Right lobe of liver (tissue), 6 donors: ENCODE results near the gene CFAP161. TPM values are rescaled to one million over a fixed set of nuclear protein-coding genes. Genes with fewer than 3 reads are reported as not detected.

Experiments
- ATAC-seq, 4 donors: fragments of 200-7000 bp; cut with Tn5 transposase; one replicate each; pipeline ENCODE4 v1.9.1; 2020; ENCODE audit warnings: mild to moderate bottlenecking in 4 of 4, moderate library complexity in 4 of 4
- DNase-seq, 3 donors: peaks; one replicate each; pipeline ENCODE4 v3.0.0-alpha.2; 2020
- H3K27ac ChIP-seq, 3 donors: fragments of 200-600 bp; one replicate each; pipeline ENCODE4 v1.8.0; 2022
- H3K27me3 ChIP-seq, 2 donors: fragments of 200-600 bp; one replicate each; pipeline ENCODE4 v1.8.0; 2022
- H3K36me3 ChIP-seq, 4 donors: fragments of 200-600 bp; sonication (generic) in 1 of 4; one replicate each; pipeline versions ENCODE4 v1.5.1 to v1.8.0; 2017 to 2022; ENCODE audit warnings: control low read depth in 1 of 4
- H3K4me1 ChIP-seq, 4 donors: fragments of 200-600 bp; sonication (generic) in 1 of 4; one replicate each; pipeline versions ENCODE4 v1.5.1 to v1.8.0; 2017 to 2022; ENCODE audit warnings: control low read depth in 1 of 4
- H3K4me3 ChIP-seq, 3 donors: fragments of 200-600 bp; one replicate each; pipeline ENCODE4 v1.8.0; 2022
- H3K9me3 ChIP-seq, 4 donors: fragments of 200-600 bp; sonication (generic) in 1 of 4; one replicate each; pipeline versions ENCODE4 v1.5.1 to v1.8.0; 2017 to 2022; ENCODE audit warnings: control low read depth in 1 of 4
- CTCF ChIP-seq, 4 donors: fragments of 200-600 bp in 3 of 4; fragments of 450-650 bp in 1 of 4; IDR thresholded peaks; one replicate each; pipeline versions ENCODE4 v1.5.1 to v1.8.0; 2016 to 2022; ENCODE audit warnings: antibody characterized with exemption in 4 of 4, mild to moderate bottlenecking in 2 of 4
- POLR2A ChIP-seq: fragments of 450-650 bp; IDR thresholded peaks from one replicate; pipeline ENCODE4 v1.6.1; 2017; ENCODE audit warnings: antibody characterized with exemption, mild to moderate bottlenecking
- WGBS: methylation state at CpG from one replicate; pipeline ENCODE4 v1.1.6; 2018; ENCODE audit warnings: low coverage, low lambda C conversion rate; ENCODE audit not compliant: insufficient coverage; ENCODE audit errors: missing lambda C conversion rate; 5-methylcytosine and 5-hydroxymethylcytosine counted together
- intact Hi-C, 2 donors: fragments of 100-400 bp; cut with DNase I; formaldehyde crosslinking; loops; one replicate each; pipeline versions ENCODE4 v1.11.2 to v1.14.1; 2022
- total RNA-seq, 6 experiments: library from RNA; depleted of rRNA in 2 of 6; stranded (reverse); fragments of >200 nt in 2 of 6; fragmentation: NEBNext Ultra II Directional in 3 of 6; extraction: Animal tissue kit (Norgen Biotek cat#: 25700) in 3 of 6; gene quantifications; one replicate each; pipeline versions ENCODE4 v1.1.0 to v1.2.4, GENCODE V29; 2016 to 2023
- donor health status: DM: no; HTN: yes; CAD: no.
- donor health status: DM: no; HTN: no; CAD: no.
- donor health status: DM: no; HTN: no; CAD: no.
- donor health status: DM: no; HTN: yes; CAD: no.
- donor health status: DM: no; HTN: yes; CAD: no.

Gene CFAP161
- total RNA-seq, 6 experiments from 2014 or later: 0.25 to 0.42 TPM; not detected in 4

- Histone ChIP-seq H3K27ac (no peak overlapping the region), H3K4me1 (peaks cover 0 to 12% (median 4%) of the 10 kb centered on the region in 4 donors), H3K27me3 (no peaks in the 10 kb centered on the region), H3K36me3 (no peaks in the 10 kb centered on the region), H3K9me3 (no peaks in the 10 kb centered on the region), H3K4me3 (no peak overlapping the region)
- ATAC-seq: peak; percentile 10 to 42 (median 36)
- intact Hi-C loops: loop anchor here in 1 of 2 donors (10.0 kb wide), 2 partner anchors 107 to 163 kb away; no protein-coding TSS in a partner anchor
- DNase-seq: no peak
- TF ChIP-seq CTCF (IDR thresholded peaks at IDR 0.05) (no peak), POLR2A (no peak)
- WGBS: 46% methylated on average over 7 of the region's 7 CpGs
Measured at GRCh38 chr15:81101894-81102815, 31.9 kb upstream of the CFAP161 start.

GRCh38 chr15:81103857-81104256, 30.2 kb upstream of the CFAP161 start:
- H3K4me3 ChIP-seq: no peak overlapping the region
- no peak for ATAC-seq
- no peaks in the 10 kb centered on the region for H3K9me3 ChIP-seq
- TF ChIP-seq POLR2A: no peak
- TF ChIP-seq CTCF (IDR thresholded peaks at IDR 0.05): no peak
- no peaks in the 10 kb centered on the region for H3K27me3 ChIP-seq
- intact Hi-C loops: loop anchor here in 1 of 2 donors (10.0 kb wide), 2 partner anchors 109 to 161 kb away; no protein-coding TSS in a partner anchor
- 100% methylated on average over 1 of the region's 1 CpG for WGBS
- H3K27ac ChIP-seq: no peak overlapping the region
- no peaks in the 10 kb centered on the region for H3K36me3 ChIP-seq
- DNase-seq: no peak
- peaks cover 0 to 12% (median 4%) of the 10 kb centered on the region in 4 donors for H3K4me1 ChIP-seq

GRCh38 chr15:81105545-81105944, 28.5 kb upstream of the CFAP161 start:
- Histone ChIP-seq H3K27ac (no peak overlapping the region), H3K4me3 (no peak overlapping the region), H3K36me3 (no peaks in the 10 kb centered on the region), H3K27me3 (no peaks in the 10 kb centered on the region), H3K4me1 (peaks cover 0 to 12% (median 4%) of the 10 kb centered on the region in 4 donors), H3K9me3 (no peaks in the 10 kb centered on the region)
- WGBS: 76% methylated on average over 4 of the region's 4 CpGs
- TF ChIP-seq POLR2A (no peak), CTCF (IDR thresholded peaks at IDR 0.05) (no peak)
- intact Hi-C loops: loop anchor here (5.0 to 10.0 kb wide), 3 partner anchors 108 to 159 kb away; no protein-coding TSS in a partner anchor
- ATAC-seq (no peak), DNase-seq (no peak)

GRCh38 chr15:81106560-81106959, 27.5 kb upstream of the CFAP161 start:
- no peaks in the 10 kb centered on the region for H3K27me3 ChIP-seq
- H3K27ac ChIP-seq: no peak overlapping the region

More at GRCh38 chr15:81106560-81106959, 27.5 kb upstream of the CFAP161 start:
- intact Hi-C loops: loop anchor here (5.0 to 10.0 kb wide), 3 partner anchors 109 to 158 kb away; no protein-coding TSS in a partner anchor
- DNase-seq (peak in 1 of 3 donors; percentile 54), ATAC-seq (peak; percentile 80 to 90 (median 87))
- H3K4me3 ChIP-seq: no peak overlapping the region
- peaks cover 0 to 12% (median 4%) of the 10 kb centered on the region in 4 donors for H3K4me1 ChIP-seq
- no peaks in the 10 kb centered on the region for H3K36me3 ChIP-seq
- H3K9me3 ChIP-seq: no peaks in the 10 kb centered on the region
- TF ChIP-seq CTCF (IDR thresholded peaks at IDR 0.05) (peak; percentile 71 to 78 (median 78)), POLR2A (no peak)
- 0% methylated on average over 4 of the region's 6 CpGs for WGBS
